SK-N-SH treated with all-trans-retinoic acid at 6 μM for 48 hours (cell line): ENCODE results near the gene RAC2.
A peak's percentile ranks its signal among the peaks of the same experiment; 100 is the strongest.

Source experiments
- ATAC-seq: fragments of 200-7000 bp; cut with Tn5 transposase; 3 replicates; pipeline ENCODE4 v1.9.1; 2020; ENCODE audit warnings: mild to moderate bottlenecking, moderate library complexity
- BACH2 ChIP-seq: fragments of 250-450 bp; sonication (Bioruptor Pico); IDR thresholded peaks from 2 replicates; pipeline ENCODE4 v1.9.0; 2021; ENCODE audit warnings: mild to moderate bottlenecking, borderline replicate concordance
- CSRNP3 ChIP-seq: fragments of 250-450 bp; sonication (Bioruptor Pico); IDR thresholded peaks from 2 replicates; pipeline ENCODE4 v1.5.1; 2021; ENCODE audit warnings: mild to moderate bottlenecking, moderate library complexity
- GLIS3 ChIP-seq: fragments of 250-450 bp; sonication (Bioruptor Pico); IDR thresholded peaks from 2 replicates; pipeline ENCODE4 v1.5.0; 2020; ENCODE audit warnings: mild to moderate bottlenecking, moderate library complexity
- POU6F1 ChIP-seq: fragments of 250-450 bp; sonication (Bioruptor Pico); IDR thresholded peaks from 2 replicates; pipeline ENCODE4 v1.8.0; 2021; ENCODE audit warnings: low read depth, mild to moderate bottlenecking, moderate library complexity, borderline replicate concordance
- PPARA ChIP-seq: fragments of 250-450 bp; sonication (Bioruptor Pico); IDR thresholded peaks from 2 replicates; pipeline ENCODE4 v1.5.0; 2020; ENCODE audit warnings: mild to moderate bottlenecking, borderline replicate concordance
- SNAI2 ChIP-seq: fragments of 250-450 bp; sonication (Bioruptor Pico); IDR thresholded peaks from 2 replicates; pipeline ENCODE4 v1.5.0; 2020; ENCODE audit warnings: mild to moderate bottlenecking, moderate library complexity
- TCF4 ChIP-seq: fragments of 250-450 bp; sonication (Bioruptor Pico); IDR thresholded peaks from 2 replicates; pipeline ENCODE4 v1.8.0; 2021; ENCODE audit warnings: mild to moderate bottlenecking, moderate library complexity, borderline replicate concordance
- ZFP30 ChIP-seq: fragments of 450-650 bp; formaldehyde crosslinking; IDR thresholded peaks from 2 replicates; pipeline ENCODE4 v1.5.0; 2022; ENCODE audit warnings: mild to moderate bottlenecking, moderate library complexity
- ZNF565 ChIP-seq: fragments of 450-650 bp; formaldehyde crosslinking; conservative IDR thresholded peaks from 2 replicates; pipeline ENCODE4 v1.5.0; 2020; ENCODE audit warnings: low read depth, mild to moderate bottlenecking, moderate library complexity
- ZNF70 ChIP-seq: fragments of 450-650 bp; formaldehyde crosslinking; IDR thresholded peaks from 2 replicates; pipeline ENCODE4 v1.5.0; 2020; ENCODE audit warnings: mild to moderate bottlenecking, moderate library complexity

The RAC2 gene

DNA sequence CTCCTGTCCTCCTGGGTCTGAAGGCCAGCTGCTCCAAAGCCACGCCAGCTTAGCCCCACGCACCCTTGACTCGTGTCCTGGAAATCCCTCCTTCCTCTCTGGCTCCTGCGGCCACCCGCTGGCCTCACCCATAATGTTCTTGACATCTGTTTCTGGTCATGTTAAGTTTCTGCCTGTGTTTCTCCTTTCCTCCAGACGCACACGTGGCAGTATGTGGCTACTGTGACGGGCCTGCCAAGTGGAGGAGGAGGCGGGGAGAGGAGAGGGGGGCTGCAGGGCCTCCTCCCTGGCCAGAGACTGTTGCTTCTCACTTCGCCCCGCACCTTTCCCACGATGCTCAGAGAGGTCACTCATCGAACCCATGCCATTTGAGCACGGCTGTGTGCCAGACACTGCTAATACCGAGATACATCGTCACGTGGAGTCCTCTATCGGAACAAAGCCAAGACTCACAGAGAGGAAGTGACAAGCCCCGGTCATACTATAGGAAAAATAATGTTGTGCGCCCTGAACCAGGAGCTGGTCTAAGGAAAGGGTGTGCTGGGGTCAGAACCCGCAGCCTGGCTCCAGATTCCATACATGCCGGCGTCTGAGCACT lies 67.5 kb downstream of the RAC2 start:
- peak; percentile 88 for ATAC-seq
- TF ChIP-seq PPARA (CRISPR knock-in tag): no peak
- peak; percentile 52; the same call in 1 of the 2 replicates for TF ChIP-seq TCF4 (CRISPR knock-in tag)

GRCh38 chr22:37175414-37176281 lies 68.4 kb downstream of the RAC2 start:
- no peak for ATAC-seq
- TF ChIP-seq ZNF565 (CRISPR knock-in tag) (no peak), ZFP30 (CRISPR knock-in tag) (no peak), BACH2 (no peak), ZNF70 (no peak), CSRNP3 (CRISPR knock-in tag) (no peak), SNAI2 (CRISPR knock-in tag) (no peak), GLIS3 (CRISPR knock-in tag) (no peak), PPARA (CRISPR knock-in tag) (no peak), POU6F1 (CRISPR knock-in tag) (no peak)
